ENCODE data around the gene ETF1. TPM values are rescaled to one million over a fixed set of nuclear protein-coding genes. Genes with fewer than 3 reads are reported as not detected.

Gene ETF1
- total and polyA plus RNA-seq, 9 of the 15 experiments (the other 6 are each of a cell fraction or from before 2014, with no cell fraction given) = 53.7 to 209 (median 164) TPM

- TF ChIP-seq IRF2 (CRISPR knock-in tag; IDR thresholded peaks at IDR 0.05) (no peak), E2F6 (IDR thresholded peaks at IDR 0.05; ENCODE audit: borderline replicate concordance in 1 of 2, extremely low read depth in 1 of 2, insufficient read depth in 1 of 2, insufficient read length in 1 of 2, low read depth in 1 of 2, low read length in 1 of 2, poor library complexity in 1 of 2, severe bottlenecking in 1 of 2) (no peak), CBFA2T3 (IDR thresholded peaks at IDR 0.05) (peak; percentile 77), CREM (IDR thresholded peaks at IDR 0.05; ENCODE audit: low read depth) (no peak), CCAR2 (IDR thresholded peaks at IDR 0.05; ENCODE audit: low read depth, low read length) (no peak), ZNF75A (CRISPR knock-in tag; IDR thresholded peaks at IDR 0.05) (no peak), ZNF444 (CRISPR knock-in tag; IDR thresholded peaks at IDR 0.05) (no peak), LCOR (CRISPR knock-in tag; IDR thresholded peaks at IDR 0.05) (no peak), SMARCA4 (IDR thresholded peaks at IDR 0.05) (peak; percentile 52), ZNF408 (CRISPR knock-in tag; IDR thresholded peaks at IDR 0.05; ENCODE audit: low read depth) (no peak), TAL1 (IDR thresholded peaks at IDR 0.05) (peak; percentile 48), NCOR1 (IDR thresholded peaks at IDR 0.05) (peak; percentile 72), ARID2 (IDR thresholded peaks at IDR 0.05) (no peak), NFE2 (IDR thresholded peaks at IDR 0.05; ENCODE audit: low read depth) (no peak), MAZ (CRISPR knock-in tag; conservative IDR thresholded peaks at IDR 0.05 in 1 of 2, IDR thresholded peaks at IDR 0.05 in 1 of 2) (no peak), L3MBTL2 (IDR thresholded peaks at IDR 0.05) (no peak), TEAD4 (IDR thresholded peaks at IDR 0.05; ENCODE audit: low read length) (peak; percentile 70), TEAD4 (CRISPR knock-in tag; IDR thresholded peaks at IDR 0.05; ENCODE audit: borderline replicate concordance) (no peak), FOXM1 (IDR thresholded peaks at IDR 0.05; ENCODE audit: low read depth) (no peak), FOXM1 (CRISPR knock-in tag; IDR thresholded peaks at IDR 0.05; ENCODE audit: low read depth) (no peak), POLR2H (tag; IDR thresholded peaks at IDR 0.05; ENCODE audit: low read depth) (0 out of 2 replicates have a peak, but pooled peaks have one; percentile 22), ILK (tag; IDR thresholded peaks at IDR 0.05; ENCODE audit: borderline replicate concordance, low read depth) (no peak), ZNF766 (CRISPR knock-in tag; conservative IDR thresholded peaks at IDR 0.05) (peak; percentile 81), EP300 (IDR thresholded peaks at IDR 0.05; ENCODE audit: low read length) (peak; percentile 46; the same call in 1 of the 2 replicates), TBL1XR1 (IDR thresholded peaks at IDR 0.05; ENCODE audit: low read length in 2 of 2) (0 out of 4 replicates have a peak, but pooled peaks of 1 of the 2 experiments have one; percentile 47), ESRRA (IDR thresholded peaks at IDR 0.05; ENCODE audit: borderline replicate concordance, low read depth) (peak; percentile 91), FOXA1 (IDR thresholded peaks at IDR 0.05; ENCODE audit: borderline replicate concordance) (no peak), RCOR1 (IDR thresholded peaks at IDR 0.05; ENCODE audit: borderline replicate concordance in 1 of 2, low read depth in 2 of 2, low read length in 2 of 2) (peak in 1 of 2 experiments; percentile 75; a peak in 2 of 4 replicates), MBD2 (IDR thresholded peaks at IDR 0.05; ENCODE audit: borderline replicate concordance, low read depth) (no peak), EP400 (IDR thresholded peaks at IDR 0.05) (peak; percentile 34; the same call in 1 of the 2 replicates), HMGN3 (IDR thresholded peaks at IDR 0.05; ENCODE audit: borderline replicate concordance, extremely low read depth, insufficient read length, low read depth, low read length) (peak; percentile 70)
Measured at GRCh38 chr5:138538943-138539627, 4.0 kb downstream of the ETF1 start (continued).
